MCF 10A (cell line): ENCODE data around the gene PTPRM. TPM values are rescaled to one million over a fixed set of nuclear protein-coding genes. Genes with fewer than 3 reads are reported as not detected.

Experiments used
- BruUV-seq: library from RNA; stranded (reverse); fragments of 400-500 nt; replicated peaks from 2 replicates; lab custom pipeline; 2021; lab: Mats Ljungman, UMichigan
- CTCF ChIA-PET: fragments of 300-600 bp; sonication (Branson Sonifier 250); formaldehyde crosslinking; extraction: SDS; loops from one replicate; lab custom pipeline; 2021; ENCODE audit warnings: antibody characterized with exemption, inconsistent platforms; lab: Yijun Ruan, JAX
- POLR2A ChIA-PET: fragments of 300-600, 350-650 bp; sonication (Branson Sonifier 250); formaldehyde crosslinking; extraction: SDS; loops from one replicate; lab custom pipeline; 2020; ENCODE audit warnings: antibody characterized with exemption, inconsistent platforms; lab: Yijun Ruan, JAX
- DNase-seq: peaks from one replicate; pipeline ENCODE4 v3.0.0-alpha.2; 2018; ENCODE audit not compliant: unreplicated experiment
- H3K27ac Mint-ChIP-seq: one replicate; pipeline ENCODE4 v1.8.0; 2022; ENCODE audit warnings: mild to moderate bottlenecking, low read depth, mixed read lengths; ENCODE audit not compliant: unreplicated experiment
- H3K27me3 Mint-ChIP-seq: one replicate; pipeline ENCODE4 v1.8.0; 2022; ENCODE audit warnings: mixed read lengths; ENCODE audit not compliant: insufficient read depth, unreplicated experiment
- H3K36me3 Mint-ChIP-seq: one replicate; pipeline ENCODE4 v1.8.0; 2022; ENCODE audit warnings: mild to moderate bottlenecking, moderate library complexity, mixed read lengths; ENCODE audit not compliant: insufficient read depth, unreplicated experiment
- H3K4me1 Mint-ChIP-seq: one replicate; pipeline ENCODE4 v1.8.0; 2022; ENCODE audit warnings: mixed read lengths; ENCODE audit not compliant: insufficient read depth, unreplicated experiment
- H3K4me3 Mint-ChIP-seq: one replicate; pipeline ENCODE4 v1.8.0; 2022; ENCODE audit warnings: mild to moderate bottlenecking, moderate library complexity, mixed read lengths; ENCODE audit not compliant: unreplicated experiment
- H3K9me3 Mint-ChIP-seq: one replicate; pipeline ENCODE4 v1.8.0; 2022; ENCODE audit warnings: mixed read lengths; ENCODE audit not compliant: unreplicated experiment
- intact Hi-C: fragments of 100-400 bp; cut with micrococcal nuclease; formaldehyde crosslinking; loops from 2 replicates; pipeline ENCODE4 v1.14.1; 2022
- total RNA-seq: library from RNA; stranded (reverse); gene quantifications from 2 replicates; pipeline ENCODE4 v1.2.3, GENCODE V29; 2022
- TF ChIP-seq, protein P1 (sequence below): fragments of 200-600 bp; IDR thresholded peaks from one replicate; pipeline ENCODE4 v1.8.0; 2022; ENCODE audit warnings: antibody characterized with exemption, mild to moderate bottlenecking; ENCODE audit not compliant: unreplicated experiment

Gene PTPRM
- total RNA-seq, 1 experiment from 2014 or later = 82.8 TPM

DNA sequence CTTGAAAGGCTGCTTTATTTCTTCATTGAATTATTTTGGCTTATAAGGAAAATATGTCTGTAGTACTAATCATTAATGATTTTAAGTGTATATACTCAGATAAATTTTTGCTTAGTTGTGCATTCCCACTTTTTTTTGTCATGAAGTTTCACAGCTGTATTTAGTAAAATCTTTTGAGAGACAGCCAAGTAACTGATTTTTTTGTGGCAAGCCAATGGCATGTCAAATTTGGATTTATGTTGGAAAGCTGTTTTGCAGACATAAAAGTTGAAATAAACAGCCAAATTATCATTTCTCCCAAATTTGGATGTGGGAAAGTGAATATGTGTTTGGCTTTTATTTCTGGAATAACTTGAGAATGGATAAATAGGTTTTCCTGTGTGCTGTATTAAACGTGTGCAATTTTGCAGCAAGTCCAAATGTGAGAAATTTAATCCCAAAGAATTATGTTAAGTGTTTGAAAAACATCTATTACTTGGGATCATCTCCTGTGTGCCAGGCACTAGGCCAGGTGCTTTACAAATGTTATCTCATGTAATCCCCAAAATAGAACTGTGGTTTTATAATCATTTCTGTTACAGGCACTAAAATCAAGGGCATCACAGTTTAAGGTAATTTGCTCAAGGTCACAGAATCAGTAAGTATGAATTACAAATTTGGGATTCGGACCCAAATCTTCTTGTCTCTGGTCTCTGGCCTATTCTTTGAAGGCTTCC, 160.4 kb downstream of the PTPRM start:
- H3K36me3 Mint-ChIP-seq = no peaks in the 10 kb centered on the region
- H3K4me3 Mint-ChIP-seq = no peak overlapping the region
- H3K4me1 Mint-ChIP-seq = no peaks in the 10 kb centered on the region
- H3K27ac Mint-ChIP-seq = no peak overlapping the region
- ChIA-PET CTCF (interaction anchor here (0.7 to 1.0 kb wide), 2 partner anchors 46 to 131 kb away, joined by 3 read pairs; no protein-coding TSS in a partner anchor), POLR2A (interaction anchor here (0.6 kb wide), 1 partner anchor 161 kb away, joined by 3 read pairs; the partner anchor contains the start of gene PTPRM)
- H3K27me3 Mint-ChIP-seq = no peaks in the 10 kb centered on the region
- DNase-seq = no peak
- intact Hi-C loops = no loop called here
- TF ChIP-seq, protein P1, sequence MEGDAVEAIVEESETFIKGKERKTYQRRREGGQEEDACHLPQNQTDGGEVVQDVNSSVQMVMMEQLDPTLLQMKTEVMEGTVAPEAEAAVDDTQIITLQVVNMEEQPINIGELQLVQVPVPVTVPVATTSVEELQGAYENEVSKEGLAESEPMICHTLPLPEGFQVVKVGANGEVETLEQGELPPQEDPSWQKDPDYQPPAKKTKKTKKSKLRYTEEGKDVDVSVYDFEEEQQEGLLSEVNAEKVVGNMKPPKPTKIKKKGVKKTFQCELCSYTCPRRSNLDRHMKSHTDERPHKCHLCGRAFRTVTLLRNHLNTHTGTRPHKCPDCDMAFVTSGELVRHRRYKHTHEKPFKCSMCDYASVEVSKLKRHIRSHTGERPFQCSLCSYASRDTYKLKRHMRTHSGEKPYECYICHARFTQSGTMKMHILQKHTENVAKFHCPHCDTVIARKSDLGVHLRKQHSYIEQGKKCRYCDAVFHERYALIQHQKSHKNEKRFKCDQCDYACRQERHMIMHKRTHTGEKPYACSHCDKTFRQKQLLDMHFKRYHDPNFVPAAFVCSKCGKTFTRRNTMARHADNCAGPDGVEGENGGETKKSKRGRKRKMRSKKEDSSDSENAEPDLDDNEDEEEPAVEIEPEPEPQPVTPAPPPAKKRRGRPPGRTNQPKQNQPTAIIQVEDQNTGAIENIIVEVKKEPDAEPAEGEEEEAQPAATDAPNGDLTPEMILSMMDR = no peak
- no peaks in the 10 kb centered on the region for H3K9me3 Mint-ChIP-seq
- BruUV-seq = no TSS peak

DNA sequence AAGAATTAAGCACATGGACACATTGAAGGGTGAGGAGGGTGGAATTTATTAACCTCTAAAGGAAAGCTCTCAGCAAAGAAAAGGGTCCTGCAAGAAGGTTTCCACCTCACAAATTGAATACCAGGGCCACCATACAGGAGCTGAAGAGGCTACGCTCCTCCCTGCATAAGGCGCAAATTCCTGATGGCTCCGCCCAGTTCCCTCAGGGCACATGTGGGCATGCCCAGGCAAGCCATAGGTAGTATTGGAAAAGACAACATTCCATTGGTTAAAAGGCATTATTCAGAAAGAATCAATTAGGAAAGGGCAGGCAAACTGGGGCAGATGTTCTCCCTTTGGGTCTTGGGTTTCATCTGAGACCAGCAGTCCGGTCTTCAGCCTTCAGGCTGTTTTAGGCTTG, 161.2 kb downstream of the PTPRM start:
- no peaks in the 10 kb centered on the region for H3K4me1 Mint-ChIP-seq
- intact Hi-C loops = no loop called here
- TF ChIP-seq, protein P1 = no peak
- H3K36me3 Mint-ChIP-seq = no peaks in the 10 kb centered on the region
- peak overlapping the region; percentile 37 for H3K27ac Mint-ChIP-seq
- H3K9me3 Mint-ChIP-seq = no peaks in the 10 kb centered on the region
- no TSS peak for BruUV-seq
- no peaks in the 10 kb centered on the region for H3K27me3 Mint-ChIP-seq
- CTCF ChIA-PET = interaction anchor here (0.7 kb wide), 1 partner anchor 58 kb away, joined by 6 read pairs; no protein-coding TSS in a partner anchor
- no peak overlapping the region for H3K4me3 Mint-ChIP-seq
- POLR2A ChIA-PET = interaction anchor here (0.6 kb wide), 1 partner anchor 161 kb away, joined by 3 read pairs; the partner anchor contains the start of gene PTPRM
- DNase-seq = no peak

DNA sequence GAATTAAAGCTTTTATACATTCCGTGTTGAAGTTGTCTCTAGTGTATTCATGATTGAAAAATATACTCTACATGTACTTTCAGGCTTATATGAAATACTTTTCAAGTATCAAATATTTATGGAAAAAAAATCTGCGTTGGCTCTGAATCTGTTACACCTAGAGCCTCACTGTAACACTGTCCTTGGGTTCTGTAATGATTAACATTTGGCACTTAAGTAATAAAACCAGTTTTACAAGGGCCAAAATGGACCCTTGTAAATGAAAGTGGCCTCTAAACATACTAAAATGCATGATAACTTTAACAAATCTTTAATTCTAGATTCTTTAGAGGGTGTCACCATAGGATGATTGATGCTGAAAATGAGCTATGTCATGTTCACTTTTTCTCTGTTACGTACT, 162.8 kb downstream of the PTPRM start:
- peaks cover 14% of the 10 kb centered on the region for H3K4me1 Mint-ChIP-seq
- DNase-seq = no peak
- CTCF ChIA-PET = no interaction called here
- POLR2A ChIA-PET = interaction anchor here (1.0 kb wide), 1 partner anchor 28 kb away, joined by 3 read pairs; no protein-coding TSS in a partner anchor
- H3K27me3 Mint-ChIP-seq = no peaks in the 10 kb centered on the region
- H3K9me3 Mint-ChIP-seq = no peaks in the 10 kb centered on the region
- TF ChIP-seq, protein P1 = no peak
- H3K4me3 Mint-ChIP-seq = no peak overlapping the region
- no TSS peak for BruUV-seq
- no peaks in the 10 kb centered on the region for H3K36me3 Mint-ChIP-seq
- no peak overlapping the region for H3K27ac Mint-ChIP-seq
- intact Hi-C loops = no loop called here

DNA sequence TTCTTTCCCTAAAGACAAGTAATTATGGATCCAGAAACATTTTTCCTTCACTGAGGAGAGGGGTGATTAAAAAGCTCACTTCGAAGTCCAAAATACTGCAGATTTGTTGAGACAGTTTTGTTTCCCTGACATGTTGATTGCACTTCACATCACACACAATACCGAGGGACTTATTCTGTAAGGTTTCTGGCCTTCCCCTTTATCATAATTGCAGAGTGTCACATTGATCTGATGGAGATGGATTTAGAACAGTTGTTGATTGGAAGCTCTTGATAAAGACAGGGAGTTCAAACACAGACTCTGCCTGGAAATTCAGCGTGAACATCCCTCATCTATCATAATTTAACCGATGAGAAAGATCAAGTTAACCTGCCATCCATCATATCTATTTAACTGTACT, 163.6 kb downstream of the PTPRM start:
- Mint-ChIP-seq H3K36me3 (no peaks in the 10 kb centered on the region), H3K4me1 (peaks cover 23% of the 10 kb centered on the region), H3K27ac (no peak overlapping the region), H3K9me3 (no peaks in the 10 kb centered on the region), H3K27me3 (no peaks in the 10 kb centered on the region), H3K4me3 (no peak overlapping the region)
- no peak for DNase-seq
- intact Hi-C loops = no loop called here
- POLR2A ChIA-PET = interaction anchor here (0.6 to 1.0 kb wide), 2 partner anchors 27 to 878 kb away, joined by 3 read pairs; partner anchors contain the start of gene RAB12
- TF ChIP-seq, protein P1 = no peak
- no TSS peak for BruUV-seq
- CTCF ChIA-PET = no interaction called here
